K562 (cell line): ENCODE measurements around the gene PSRC1. TPM values are rescaled to one million over a fixed set of nuclear protein-coding genes. Genes with fewer than 3 reads are reported as not detected.

ENCODE experiments used
- ARNT ChIP-seq, 2 experiments: fragments of 450-650 bp; IDR thresholded peaks; 2 replicates each; pipeline ENCODE4 v1.6.1; 2016; ENCODE audit warnings: mild to moderate bottlenecking in 1 of 2
- BRD9 ChIP-seq: fragments of 450-650 bp; IDR thresholded peaks from 2 replicates; pipeline ENCODE4 v1.6.1; 2018; ENCODE audit warnings: low read depth; ENCODE audit not compliant: partially characterized antibody
- CHCHD3 ChIP-seq: fragments of 250-450 bp; sonication (Bioruptor Pico); IDR thresholded peaks from 2 replicates; pipeline ENCODE4 v2.1.2; 2022; ENCODE audit warnings: mild to moderate bottlenecking
- CHD1 ChIP-seq: fragments of 200-600 bp; sonication (generic); IDR thresholded peaks from one replicate; pipeline ENCODE4 v1.6.1; 2012; ENCODE audit warnings: mild to moderate bottlenecking, moderate library complexity, low read length, inconsistent platforms
- CREB1 ChIP-seq, 2 experiments: sonication (generic) in 1 of 2; formaldehyde crosslinking in 1 of 2; IDR thresholded peaks; 2 replicates each; pipeline versions ENCODE4 v1.6.1 to v1.8.0; 2012 to 2022; ENCODE audit warnings: inconsistent platforms in 1 of 2, mild to moderate bottlenecking in 1 of 2, missing genetic modification reagents in 1 of 2, moderate library complexity in 1 of 2
- CXXC5 ChIP-seq: fragments of 250-450 bp; sonication (Bioruptor Pico); IDR thresholded peaks from 2 replicates; pipeline ENCODE4 v1.8.0; 2022; ENCODE audit warnings: inconsistent platforms, mild to moderate bottlenecking, moderate library complexity
- ESRRA ChIP-seq: fragments of 450-650 bp; IDR thresholded peaks from 2 replicates; pipeline ENCODE4 v1.6.1; 2014; ENCODE audit warnings: low read depth, mild to moderate bottlenecking, moderate library complexity, borderline replicate concordance
- HDAC1 ChIP-seq, 2 experiments: fragments of 450-650 bp; IDR thresholded peaks; 2 replicates each; pipeline ENCODE4 v1.6.1; 2016 to 2017; ENCODE audit warnings: inconsistent platforms in 1 of 2, mild to moderate bottlenecking in 1 of 2, moderate library complexity in 1 of 2
- NCOA1 ChIP-seq: fragments of 450-650 bp; IDR thresholded peaks from 2 replicates; pipeline ENCODE4 v1.6.1; 2016; ENCODE audit warnings: low read depth
- PHF8 ChIP-seq: fragments of 200-600 bp; sonication (generic); IDR thresholded peaks from 2 replicates; pipeline ENCODE4 v1.6.1; 2012; ENCODE audit warnings: mixed run types, mild to moderate bottlenecking, inconsistent platforms, low read length, moderate library complexity, borderline replicate concordance
- POLR2A ChIP-seq: fragments of 450-650 bp; conservative IDR thresholded peaks from 2 replicates; pipeline ENCODE4 v1.6.1; 2016
- POLR2B ChIP-seq: fragments of 450-650 bp; IDR thresholded peaks from 2 replicates; pipeline ENCODE4 v1.6.1; 2018; ENCODE audit warnings: low read depth; ENCODE audit not compliant: partially characterized antibody
- PURB ChIP-seq: sonication (generic); formaldehyde crosslinking; IDR thresholded peaks from 2 replicates; pipeline ENCODE4 v1.9.0; 2021; ENCODE audit warnings: low read depth, mild to moderate bottlenecking, missing genetic modification reagents
- RAD21 ChIP-seq, 2 experiments: fragments of 250-450 bp in 1 of 2; fragments of 450-650 bp in 1 of 2; sonication (Bioruptor Pico) in 1 of 2; formaldehyde crosslinking in 1 of 2; IDR thresholded peaks in 1 of 2; conservative IDR thresholded peaks in 1 of 2; 2 replicates each; pipeline versions ENCODE4 v1.4.0 to v1.8.0; 2020 to 2022; ENCODE audit warnings: mild to moderate bottlenecking in 2 of 2, moderate library complexity in 1 of 2
- SAFB ChIP-seq: fragments of 200-400 bp; formaldehyde crosslinking; IDR thresholded peaks from 2 replicates; pipeline ENCODE4 v1.6.1; 2017; ENCODE audit warnings: low read depth, low read length, borderline replicate concordance
- TAL1 ChIP-seq: fragments of 450-650 bp; IDR thresholded peaks from 2 replicates; pipeline ENCODE4 v1.6.1; 2016; ENCODE audit warnings: mild to moderate bottlenecking
- YY1 ChIP-seq, 3 experiments: IDR thresholded peaks; 2 replicates each; pipeline ENCODE4 v1.6.1; 2011; ENCODE audit warnings: low read length in 2 of 3, mild to moderate bottlenecking in 2 of 3, moderate library complexity in 2 of 3, borderline replicate concordance in 1 of 3, control low read depth in 1 of 3, low read depth in 1 of 3; ENCODE audit not compliant: insufficient read depth in 3 of 3, insufficient replicate concordance in 2 of 3, control insufficient read depth in 1 of 3, insufficient read length in 1 of 3; ENCODE audit errors: extremely low read depth in 1 of 3
- polyA plus RNA-seq, 8 experiments: library from polyadenylated mRNA; depleted of rRNA in 4 of 8; stranded (reverse) in 5 of 8; unstranded in 3 of 8; fragments of >200 nt; fragmentation: Nextera tagmentation in 2 of 8; fragmentation: Illumina TruSeq in 1 of 8; extraction: Ambion mirVana in 2 of 8; extraction: Trizol in 1 of 8; gene quantifications; 2 replicates each; pipeline versions ENCODE4 v1.2.1 to v1.2.3, GENCODE V29; 2011 to 2014; ENCODE audit warnings: inconsistent platforms in 1 of 8, missing spikeins in 1 of 8
- total RNA-seq, 7 experiments: library from RNA; depleted of rRNA in 6 of 7; stranded (reverse); fragments of >200 nt in 6 of 7; fragmentation: Illumina TruSeq in 2 of 7; extraction: Trizol in 2 of 7; gene quantifications; 2 replicates each; pipeline versions ENCODE4 v1.2.1 to v1.2.3, GENCODE V29; 2011 to 2021; ENCODE audit warnings: low replicate concordance in 1 of 7
- TF ChIP-seq, protein P1 (sequence below): fragments of 450-650 bp; IDR thresholded peaks from 2 replicates; pipeline ENCODE4 v1.7.1; 2018; ENCODE audit warnings: mild to moderate bottlenecking, low read depth; ENCODE audit not compliant: partially characterized antibody
- TF ChIP-seq, protein P2 (sequence below): fragments of 250-450 bp; sonication (Bioruptor Pico); IDR thresholded peaks from 2 replicates; pipeline ENCODE4 v1.8.0; 2022; ENCODE audit warnings: inconsistent platforms
- TF ChIP-seq, protein P3 (sequence below): fragments of 450-650 bp; IDR thresholded peaks from 2 replicates; pipeline ENCODE4 v1.6.1; 2016; ENCODE audit warnings: antibody characterized with exemption

Gene PSRC1
- total and polyA plus RNA-seq, 9 of the 15 experiments (the other 6 are each of a cell fraction or from before 2014, with no cell fraction given): 6.5 to 65.2 (median 39.3) TPM

DNA sequence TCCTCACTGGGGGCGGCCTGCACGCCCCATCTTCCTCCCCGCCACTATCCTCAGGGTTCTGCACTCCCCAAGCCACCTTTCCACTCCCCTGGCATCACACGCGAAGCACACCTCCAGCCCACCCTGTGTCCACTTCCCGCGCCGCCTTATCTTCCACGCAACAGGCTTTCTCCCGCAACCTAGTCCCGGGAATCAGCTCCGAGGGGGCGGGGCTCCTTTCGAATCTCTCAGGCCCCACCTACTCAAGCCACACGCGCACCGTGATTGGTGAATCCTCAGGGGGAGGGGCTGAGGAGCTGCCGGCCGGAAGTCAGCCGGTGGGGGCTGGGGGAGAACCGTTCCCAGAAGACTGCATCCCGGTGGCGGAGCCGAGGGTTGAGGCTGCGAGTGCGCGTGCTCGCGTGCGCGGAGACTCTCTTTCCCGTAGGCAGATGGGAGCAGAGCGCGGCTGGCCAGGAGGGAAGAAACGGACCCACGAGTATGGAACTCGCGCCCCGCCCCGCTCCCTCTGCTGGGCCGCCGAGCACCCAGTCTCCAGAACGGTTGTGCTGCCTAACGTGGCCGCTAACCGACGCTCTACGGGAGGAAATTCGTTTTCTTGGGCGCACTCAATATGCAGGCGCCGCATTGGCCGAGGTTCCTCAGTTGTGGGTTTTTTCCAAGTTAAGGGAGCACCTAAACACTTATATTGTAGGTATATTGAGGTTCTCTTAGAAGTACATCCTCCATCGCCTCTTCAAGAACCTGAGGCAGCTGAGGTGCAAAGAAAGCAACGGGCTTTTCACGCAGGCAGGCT is at the start of gene PSRC1 (continued):
- TF ChIP-seq, protein P1, sequence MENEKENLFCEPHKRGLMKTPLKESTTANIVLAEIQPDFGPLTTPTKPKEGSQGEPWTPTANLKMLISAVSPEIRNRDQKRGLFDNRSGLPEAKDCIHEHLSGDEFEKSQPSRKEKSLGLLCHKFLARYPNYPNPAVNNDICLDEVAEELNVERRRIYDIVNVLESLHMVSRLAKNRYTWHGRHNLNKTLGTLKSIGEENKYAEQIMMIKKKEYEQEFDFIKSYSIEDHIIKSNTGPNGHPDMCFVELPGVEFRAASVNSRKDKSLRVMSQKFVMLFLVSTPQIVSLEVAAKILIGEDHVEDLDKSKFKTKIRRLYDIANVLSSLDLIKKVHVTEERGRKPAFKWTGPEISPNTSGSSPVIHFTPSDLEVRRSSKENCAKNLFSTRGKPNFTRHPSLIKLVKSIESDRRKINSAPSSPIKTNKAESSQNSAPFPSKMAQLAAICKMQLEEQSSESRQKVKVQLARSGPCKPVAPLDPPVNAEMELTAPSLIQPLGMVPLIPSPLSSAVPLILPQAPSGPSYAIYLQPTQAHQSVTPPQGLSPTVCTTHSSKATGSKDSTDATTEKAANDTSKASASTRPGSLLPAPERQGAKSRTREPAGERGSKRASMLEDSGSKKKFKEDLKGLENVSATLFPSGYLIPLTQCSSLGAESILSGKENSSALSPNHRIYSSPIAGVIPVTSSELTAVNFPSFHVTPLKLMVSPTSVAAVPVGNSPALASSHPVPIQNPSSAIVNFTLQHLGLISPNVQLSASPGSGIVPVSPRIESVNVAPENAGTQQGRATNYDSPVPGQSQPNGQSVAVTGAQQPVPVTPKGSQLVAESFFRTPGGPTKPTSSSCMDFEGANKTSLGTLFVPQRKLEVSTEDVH: peak; percentile 84
- no peak for TF ChIP-seq PURB (CRISPR knock-in tag)
- TF ChIP-seq POLR2A: peak; percentile 97
- TF ChIP-seq, protein P2, sequence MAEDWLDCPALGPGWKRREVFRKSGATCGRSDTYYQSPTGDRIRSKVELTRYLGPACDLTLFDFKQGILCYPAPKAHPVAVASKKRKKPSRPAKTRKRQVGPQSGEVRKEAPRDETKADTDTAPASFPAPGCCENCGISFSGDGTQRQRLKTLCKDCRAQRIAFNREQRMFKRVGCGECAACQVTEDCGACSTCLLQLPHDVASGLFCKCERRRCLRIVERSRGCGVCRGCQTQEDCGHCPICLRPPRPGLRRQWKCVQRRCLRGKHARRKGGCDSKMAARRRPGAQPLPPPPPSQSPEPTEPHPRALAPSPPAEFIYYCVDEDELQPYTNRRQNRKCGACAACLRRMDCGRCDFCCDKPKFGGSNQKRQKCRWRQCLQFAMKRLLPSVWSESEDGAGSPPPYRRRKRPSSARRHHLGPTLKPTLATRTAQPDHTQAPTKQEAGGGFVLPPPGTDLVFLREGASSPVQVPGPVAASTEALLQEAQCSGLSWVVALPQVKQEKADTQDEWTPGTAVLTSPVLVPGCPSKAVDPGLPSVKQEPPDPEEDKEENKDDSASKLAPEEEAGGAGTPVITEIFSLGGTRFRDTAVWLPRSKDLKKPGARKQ: no peak
- peak; percentile 92 for TF ChIP-seq PHF8
- peak; percentile 90 for TF ChIP-seq POLR2B
- peak; percentile 47 to 59; a peak in 3 of 4 replicates for TF ChIP-seq RAD21 (CRISPR knock-in tag; conservative IDR thresholded peaks at IDR 0.05 in 1 of 2, IDR thresholded peaks at IDR 0.05 in 1 of 2)
- TF ChIP-seq ARNT (IDR thresholded peaks at IDR 0.05): 0 out of 4 replicates have a peak, but pooled peaks of 1 of the 2 experiments have one; percentile 4
- TF ChIP-seq, protein P3, sequence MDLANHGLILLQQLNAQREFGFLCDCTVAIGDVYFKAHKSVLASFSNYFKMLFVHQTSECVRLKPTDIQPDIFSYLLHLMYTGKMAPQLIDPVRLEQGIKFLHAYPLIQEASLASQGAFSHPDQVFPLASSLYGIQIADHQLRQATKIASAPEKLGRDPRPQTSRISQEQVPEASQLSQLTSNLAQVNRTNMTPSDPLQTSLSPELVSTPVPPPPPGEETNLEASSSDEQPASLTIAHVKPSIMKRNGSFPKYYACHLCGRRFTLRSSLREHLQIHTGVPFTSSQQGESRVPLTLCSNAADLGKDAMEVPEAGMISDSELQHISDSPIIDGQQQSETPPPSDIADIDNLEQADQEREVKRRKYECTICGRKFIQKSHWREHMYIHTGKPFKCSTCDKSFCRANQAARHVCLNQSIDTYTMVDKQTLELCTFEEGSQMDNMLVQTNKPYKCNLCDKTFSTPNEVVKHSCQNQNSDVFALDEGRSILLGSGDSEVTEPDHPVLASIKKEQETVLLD: peak; percentile 84
- peak; percentile 71; the same call in 1 of the 2 replicates for TF ChIP-seq CHCHD3 (CRISPR knock-in tag)
- peak in 1 of 2 experiments; percentile 96; a peak in 2 of 4 replicates for TF ChIP-seq HDAC1 (IDR thresholded peaks at IDR 0.05)
- TF ChIP-seq CXXC5: peak; percentile 89
- peak; percentile 95 for TF ChIP-seq BRD9
- 0 out of 2 replicates have a peak, but pooled peaks have one; percentile 6 for TF ChIP-seq ESRRA
- TF ChIP-seq SAFB: peak; percentile 46; the same call in 1 of the 2 replicates
- TF ChIP-seq NCOA1: no peak; the same call in 1 of the 2 replicates
- TF ChIP-seq TAL1: peak; percentile 48; the same call in 1 of the 2 replicates
- TF ChIP-seq CREB1 (IDR thresholded peaks at IDR 0.05): peak; percentile 32; the same call in 1 of the 2 replicates
- peak; percentile 72; the same call in 1 of the 2 replicates for TF ChIP-seq CREB1 (CRISPR knock-in tag; IDR thresholded peaks at IDR 0.05)
- TF ChIP-seq CHD1: peak; percentile 77
- TF ChIP-seq YY1 (IDR thresholded peaks at IDR 0.05; ENCODE audit: borderline replicate concordance in 1 of 3, control insufficient read depth in 1 of 3, extremely low read depth in 1 of 3, insufficient read depth in 3 of 3, insufficient read length in 1 of 3, insufficient replicate concordance in 2 of 3, low read depth in 1 of 3, low read length in 2 of 3): peak in 2 of 3 experiments; percentile 61 to 71
